ENCODE measurements around the gene KIAA0319L.
"Not testable (repeated sequence)": the region's sequence is repeated elsewhere in the genome, so short reads cannot be mapped to it uniquely, and the experiment has no call there.

Gene KIAA0319L

DNA sequence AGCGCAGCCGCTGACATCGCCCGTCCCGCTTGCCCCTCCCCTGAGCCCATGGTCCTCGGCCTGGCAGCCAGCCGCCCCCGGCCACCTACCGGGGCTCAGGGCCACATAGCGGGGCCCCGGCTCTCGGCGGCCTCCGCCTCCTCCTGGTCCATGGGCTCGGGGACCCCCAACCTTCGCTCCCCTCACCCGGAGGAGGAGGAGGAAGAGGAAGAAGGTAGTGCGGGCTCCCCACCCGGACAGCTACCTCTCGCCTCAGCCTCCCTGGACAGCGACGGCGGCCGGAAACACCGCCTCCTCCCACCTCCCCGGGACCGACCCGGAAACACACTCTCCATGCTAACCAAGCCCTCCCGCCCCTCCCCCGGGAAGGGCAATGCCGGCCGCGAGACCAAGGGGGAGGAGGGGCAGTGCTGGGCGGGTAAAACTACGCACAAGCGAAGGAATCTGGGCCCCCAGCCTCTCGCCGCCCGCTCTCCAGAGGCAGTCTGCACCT is at the start of gene KIAA0319L:
KIAA0319L (minus strand) TSS at position 286 of the 493 bp plus-strand sequence. CDS start 2,912 bp downstream, outside the sequence.
- DNase-seq = no peak

DNA sequence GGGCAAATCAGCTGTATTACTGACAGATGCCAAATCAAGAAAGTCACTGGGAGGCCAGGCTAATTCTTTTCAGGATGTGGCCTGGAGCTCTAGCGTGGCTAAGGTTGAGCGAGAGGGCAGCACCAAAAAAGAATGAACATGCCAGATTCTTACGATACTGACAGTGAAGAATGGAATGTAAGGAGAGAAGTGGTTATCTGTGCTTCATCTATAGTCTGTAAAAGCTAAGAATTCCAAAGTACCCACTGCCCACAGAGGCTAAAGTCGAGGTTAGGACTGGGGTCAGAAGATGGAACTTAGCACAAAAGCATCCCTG is 48.6 kb upstream of the KIAA0319L start:
- DNase-seq = no peak

DNA sequence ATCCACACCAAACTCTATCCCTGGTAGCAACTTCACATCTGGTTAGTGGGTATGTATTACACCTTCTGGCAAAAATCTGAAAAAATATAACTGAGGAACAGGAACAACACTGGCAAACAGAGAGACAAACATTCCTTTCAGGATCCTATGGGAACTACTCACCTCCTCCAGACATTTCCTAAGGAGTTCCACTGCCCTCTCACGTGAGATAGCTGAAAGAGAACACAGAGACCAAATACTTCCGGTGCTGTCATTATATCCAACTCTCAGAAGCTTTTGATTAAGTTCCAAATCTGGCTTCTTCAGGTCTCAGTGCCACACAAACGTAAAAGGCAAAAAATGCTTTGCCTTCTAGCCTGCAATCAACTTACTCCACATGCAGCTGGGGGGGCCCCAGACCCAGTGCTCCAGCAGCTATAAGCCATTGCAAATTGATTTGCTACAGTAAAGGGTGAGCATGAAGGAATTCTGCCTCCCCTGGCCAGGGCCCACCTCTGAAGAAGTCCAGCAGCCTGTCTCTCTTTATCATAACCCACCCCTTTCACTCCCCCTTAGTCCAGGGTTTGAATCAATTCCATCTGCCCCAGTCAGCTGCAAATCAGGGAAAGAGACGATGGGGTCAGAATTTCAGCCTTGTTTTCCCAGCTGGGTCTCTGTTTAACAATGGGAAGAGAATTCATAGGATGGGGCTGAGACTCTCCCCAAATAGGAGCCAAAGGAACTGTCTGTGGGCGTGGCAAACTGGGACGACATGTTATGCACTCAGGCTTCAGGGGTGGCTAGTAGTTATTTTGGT is 48.1 kb upstream of the KIAA0319L start:
- no peak for DNase-seq

DNA sequence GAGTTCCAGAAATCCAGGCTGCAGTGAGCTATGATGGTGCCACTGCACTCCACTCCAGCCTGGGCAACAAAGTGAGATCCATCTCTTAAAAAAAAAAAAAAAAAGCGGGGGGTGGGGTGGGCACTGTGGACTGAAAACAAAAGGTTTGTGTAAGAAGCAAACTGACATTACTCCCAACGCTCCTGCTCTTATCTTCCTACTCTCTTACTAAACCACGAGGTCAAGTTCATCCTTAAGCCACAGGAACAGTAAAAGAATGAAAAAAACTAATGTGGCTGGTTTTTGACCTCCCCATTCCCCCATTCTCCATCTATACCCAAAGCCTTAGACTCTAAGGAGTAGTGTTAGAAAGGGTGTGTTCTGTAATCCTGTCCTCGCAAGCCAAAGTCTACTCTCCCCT is 46.7 kb upstream of the KIAA0319L start:
- no peak for DNase-seq

DNA sequence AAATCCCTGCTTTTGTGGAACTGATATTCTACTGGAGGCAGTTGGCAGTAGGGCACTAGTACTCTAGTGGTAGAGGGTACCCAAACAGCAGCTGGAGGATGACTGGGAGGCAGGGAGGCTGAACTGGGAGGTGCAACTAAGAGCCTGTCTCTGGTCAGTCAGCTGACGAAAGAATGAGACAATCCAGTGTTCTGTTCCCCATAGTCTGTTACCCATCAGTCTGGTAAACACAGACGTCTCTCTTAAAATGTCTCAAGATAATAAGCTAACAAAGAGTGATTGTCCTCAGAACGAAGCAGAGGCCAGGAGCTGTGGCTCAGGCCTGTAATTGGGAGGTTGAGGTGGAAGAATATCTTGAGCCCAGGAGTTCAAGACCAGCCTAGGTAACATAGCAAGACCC is 46.3 kb upstream of the KIAA0319L start:
- DNase-seq = no peak

DNA sequence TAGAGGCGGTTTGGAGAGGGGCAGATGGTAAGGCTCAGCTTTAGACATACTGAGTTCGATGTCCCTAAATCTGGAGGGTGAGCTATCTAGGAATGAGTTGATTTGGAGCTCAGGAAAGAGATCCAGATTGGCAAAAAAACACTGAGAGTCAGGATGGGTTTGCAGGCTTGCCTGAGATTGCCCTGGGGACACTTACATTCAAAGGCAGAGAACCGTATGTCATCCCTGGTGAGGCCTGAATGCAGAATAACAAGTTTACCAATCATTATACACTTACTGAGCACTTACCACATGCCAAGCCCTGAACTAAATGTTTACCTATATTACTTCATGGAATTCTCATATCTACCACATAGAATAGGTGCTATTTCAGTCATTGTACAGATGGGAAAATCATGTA is 43.4 kb upstream of the KIAA0319L start:
- no peak for DNase-seq

DNA sequence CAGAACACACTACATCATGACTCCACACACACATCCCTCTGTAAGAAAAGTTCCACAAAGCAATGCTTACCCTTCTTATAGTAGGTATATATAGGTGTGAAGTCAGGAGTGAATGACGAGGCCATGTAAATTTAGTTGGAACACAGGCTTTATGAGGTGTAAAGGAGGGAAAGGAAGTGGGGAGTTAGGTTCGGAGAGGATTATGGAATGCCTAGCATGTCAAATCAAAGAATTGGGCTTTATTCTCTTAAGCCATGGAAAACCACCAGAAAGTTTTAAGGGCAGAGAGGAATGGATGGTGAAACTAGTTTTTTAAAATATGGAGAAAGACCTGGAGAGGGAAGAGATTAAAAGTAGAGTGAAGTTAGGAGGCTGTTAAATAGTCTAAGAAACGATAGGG is 42.2 kb upstream of the KIAA0319L start:
- no peak for DNase-seq

DNA sequence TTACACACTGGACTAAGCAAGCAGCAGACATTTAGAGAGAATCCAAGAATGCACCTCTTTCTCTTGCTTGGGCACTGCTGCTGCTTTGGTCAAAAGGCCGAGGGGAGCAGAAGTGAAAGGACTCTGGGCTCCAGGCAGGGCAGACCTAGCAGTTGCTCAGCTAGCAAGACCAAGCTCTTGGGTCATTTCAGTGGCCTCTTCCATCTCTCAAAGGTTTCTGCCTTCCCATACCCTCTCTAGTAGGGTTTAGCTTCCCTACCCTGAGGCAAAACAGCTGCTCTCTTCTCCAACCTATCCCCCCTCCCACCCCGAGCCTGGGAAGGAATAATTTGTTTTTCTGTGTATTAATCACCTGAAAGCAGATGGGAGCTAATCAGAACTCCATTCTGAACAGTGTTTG is 41.7 kb upstream of the KIAA0319L start:
- DNase-seq = no peak

DNA sequence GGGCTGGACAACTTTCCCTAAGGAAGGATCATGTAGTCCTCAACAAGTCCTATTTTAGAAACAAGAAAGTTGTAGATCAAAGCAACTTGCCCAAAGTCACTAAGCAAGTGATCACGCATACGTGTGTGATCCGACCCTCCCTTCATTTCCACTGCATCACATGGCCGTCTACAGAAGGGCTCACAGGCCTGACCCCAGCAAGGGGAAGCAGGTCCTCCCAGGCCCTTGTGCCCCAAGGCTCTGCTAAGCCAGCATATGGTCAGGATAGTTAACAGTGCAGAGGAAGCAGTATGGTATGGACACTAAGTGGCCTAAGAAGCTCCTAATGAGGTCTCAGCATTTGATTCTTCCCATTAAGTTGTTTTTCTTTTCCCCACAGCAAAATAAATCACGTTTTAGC is 40.7 kb upstream of the KIAA0319L start:
- no peak for DNase-seq

DNA sequence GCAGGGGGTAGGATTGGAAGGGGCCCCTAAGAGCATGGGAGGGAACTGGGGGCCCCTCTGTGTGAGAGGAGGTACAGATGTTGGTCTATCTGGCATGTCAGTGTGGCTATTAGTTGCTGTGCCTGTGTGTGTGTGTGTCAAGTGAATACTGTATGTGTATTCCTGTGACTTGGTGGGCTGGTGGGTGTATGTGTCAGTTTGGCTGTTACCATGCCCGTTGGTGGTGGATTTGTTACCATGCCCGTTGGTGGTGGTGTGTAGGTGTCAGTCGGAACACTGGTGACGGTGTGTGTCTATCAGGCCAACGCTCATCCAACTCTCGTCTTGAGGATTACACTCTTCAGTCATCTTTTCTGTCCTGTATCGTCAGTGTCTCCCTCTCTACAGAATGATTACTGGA is 38.5 kb upstream of the KIAA0319L start:
- no peak for DNase-seq

DNA sequence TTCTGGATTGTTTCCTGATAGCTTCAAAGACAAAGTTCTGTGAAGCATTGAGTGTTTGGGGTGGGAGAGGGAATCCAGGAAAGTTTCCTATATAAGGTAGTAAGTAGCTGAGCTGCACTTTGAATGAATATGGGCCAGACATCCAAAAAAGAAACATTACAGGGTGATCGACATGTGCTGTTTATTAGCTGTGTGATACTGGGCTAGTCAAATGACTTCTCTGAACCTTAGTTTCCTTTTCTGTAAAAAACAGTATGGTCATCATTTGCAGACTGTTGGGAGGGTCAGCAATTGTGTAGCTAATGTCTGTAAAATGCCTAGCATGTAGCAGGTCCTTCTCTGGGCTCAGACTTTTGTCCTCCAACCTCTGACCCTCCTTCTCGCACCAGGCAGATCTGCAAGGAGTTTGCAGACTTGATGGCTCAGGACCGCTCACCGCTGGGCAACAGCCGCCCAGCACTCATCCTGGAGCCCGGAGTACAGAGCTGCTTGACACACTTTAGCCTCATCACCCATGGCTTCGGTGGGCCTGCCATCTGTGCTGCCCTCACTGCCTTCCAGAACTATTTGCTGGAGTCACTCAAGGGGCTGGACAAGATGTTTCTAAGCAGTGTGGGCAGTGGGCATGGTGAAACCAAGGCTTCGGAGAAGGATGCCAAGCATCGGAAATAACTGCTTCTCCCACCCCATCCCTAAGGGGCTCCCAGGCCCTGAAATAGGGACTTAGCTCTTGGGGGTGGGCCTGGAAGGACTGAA is 37.0 kb upstream of the KIAA0319L start:
- no peak for DNase-seq

DNA sequence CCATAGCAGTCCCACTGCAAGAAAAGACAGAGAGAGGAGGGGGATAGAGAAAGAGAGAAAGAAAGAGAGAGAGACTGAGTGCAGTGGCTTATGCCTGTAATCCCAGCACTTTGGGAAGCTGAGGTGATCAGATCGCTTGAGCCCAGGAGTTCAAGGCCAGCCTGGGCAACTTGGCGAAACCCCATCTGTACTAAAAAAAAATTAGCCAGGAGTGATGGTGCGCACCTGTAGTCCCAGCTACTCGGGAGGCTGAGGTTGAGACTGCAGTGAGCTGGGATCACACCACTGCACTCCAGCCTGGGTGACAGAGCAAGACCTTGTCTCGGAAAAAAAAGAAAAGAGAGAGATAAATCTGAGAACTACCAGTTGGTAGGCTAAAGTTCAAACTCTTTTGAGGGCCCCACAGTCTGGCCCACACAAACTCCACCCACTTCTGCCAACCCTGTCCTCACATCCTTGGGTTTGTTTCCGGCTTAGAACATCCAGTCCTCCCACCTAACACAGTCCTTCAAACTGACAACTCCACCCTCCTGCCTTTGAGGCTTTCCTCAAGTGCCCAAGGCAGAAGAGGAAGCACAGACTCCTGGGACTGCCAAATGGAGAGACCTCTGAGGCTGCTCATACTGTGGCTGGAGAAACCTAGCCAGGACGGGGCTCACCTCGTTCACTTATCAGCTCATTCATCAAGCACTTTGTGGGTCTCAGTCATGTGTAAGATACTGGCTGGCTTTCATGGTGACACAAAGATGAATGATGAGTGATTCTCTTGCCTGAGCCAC is 36.0 kb upstream of the KIAA0319L start:
- no peak for DNase-seq

DNA sequence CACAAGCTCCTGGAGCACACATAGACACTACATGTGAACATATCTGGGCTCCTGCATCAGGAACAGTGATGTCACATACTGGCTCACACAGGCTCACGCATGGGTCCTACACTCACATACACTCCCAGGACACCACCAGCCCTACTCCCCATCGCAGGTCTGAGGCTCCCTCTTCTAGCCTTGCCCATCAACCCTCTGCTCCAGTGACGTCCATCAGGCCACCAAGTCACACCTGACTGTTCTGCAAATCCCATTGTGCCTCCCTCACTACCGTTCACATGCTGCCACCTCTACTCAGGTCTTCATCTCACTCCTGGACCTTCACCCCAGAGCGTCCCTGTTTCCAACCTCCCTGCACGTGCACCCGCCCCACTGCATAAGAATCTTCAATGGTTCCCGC is 34.0 kb upstream of the KIAA0319L start:
- no peak for DNase-seq

DNA sequence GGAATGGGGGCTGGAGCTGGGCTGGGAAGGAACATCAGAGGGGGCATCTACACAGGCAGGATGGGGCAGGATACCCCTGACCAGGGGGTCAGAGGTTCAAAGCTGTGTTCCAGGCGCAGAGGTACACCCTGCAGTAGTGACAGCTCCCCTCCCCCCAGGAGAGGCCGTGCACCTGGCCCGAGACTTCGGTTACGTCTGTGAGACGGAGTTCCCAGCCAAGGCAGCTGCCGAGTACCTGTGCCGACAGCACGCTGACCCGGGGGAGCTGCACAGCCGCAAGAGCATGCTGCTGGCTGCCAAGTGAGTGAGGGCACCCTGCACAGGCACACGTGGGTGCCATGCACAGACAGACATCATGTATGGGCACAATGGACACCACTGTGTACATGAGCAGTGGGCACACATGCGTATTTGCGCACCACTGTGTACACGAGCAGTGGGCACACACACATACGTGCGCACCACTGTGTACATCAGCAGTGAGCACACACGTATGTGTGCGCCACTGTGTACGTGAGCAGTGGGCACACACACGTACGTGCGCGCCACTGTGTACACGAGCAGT is 33.4 kb upstream of the KIAA0319L start:
- no peak for DNase-seq

DNA sequence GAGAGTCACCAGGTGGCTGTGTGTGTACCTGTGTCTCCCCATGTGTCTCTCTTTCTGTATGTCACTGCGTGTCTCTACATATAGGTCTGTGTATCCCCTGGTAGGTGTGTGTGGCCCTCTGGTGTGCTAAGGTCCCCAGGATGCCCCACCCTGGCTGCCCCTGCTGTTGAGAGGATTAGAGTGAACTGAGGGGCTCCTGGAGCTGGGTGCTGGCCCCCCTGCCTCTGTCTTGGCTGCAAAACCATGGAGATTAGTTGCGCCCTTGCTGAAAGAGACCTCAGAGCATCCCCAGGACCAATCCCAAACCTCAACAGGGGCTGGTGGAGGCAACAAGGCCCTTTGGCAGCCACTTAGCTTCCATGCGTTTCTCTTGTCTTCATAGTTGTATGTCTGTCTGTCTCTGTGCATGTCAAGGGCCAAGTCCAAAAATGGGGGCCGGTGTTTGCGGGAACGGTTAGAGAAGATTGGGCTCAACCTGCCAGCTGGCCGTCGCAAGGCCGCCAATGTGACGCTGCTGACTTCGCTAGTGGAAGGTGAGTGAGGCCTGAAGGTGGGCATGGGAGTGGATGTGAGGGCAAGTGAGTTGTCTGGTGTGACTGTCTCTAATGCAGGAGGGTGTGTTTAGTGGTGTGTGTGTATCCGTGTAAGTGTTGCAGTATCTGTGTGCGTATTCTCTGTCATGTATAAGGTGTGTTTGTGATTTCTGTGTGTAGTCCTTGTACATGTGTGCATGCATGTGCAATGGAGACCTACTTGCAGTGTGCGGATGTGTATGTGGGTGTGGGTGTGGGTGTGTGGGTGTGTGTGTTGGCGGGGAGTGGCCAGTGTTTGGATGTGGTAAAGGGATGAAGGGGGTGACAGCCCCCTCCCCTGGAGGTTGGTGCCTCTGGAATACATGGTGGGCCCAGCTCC is 32.6 kb upstream of the KIAA0319L start:
- DNase-seq = no peak

DNA sequence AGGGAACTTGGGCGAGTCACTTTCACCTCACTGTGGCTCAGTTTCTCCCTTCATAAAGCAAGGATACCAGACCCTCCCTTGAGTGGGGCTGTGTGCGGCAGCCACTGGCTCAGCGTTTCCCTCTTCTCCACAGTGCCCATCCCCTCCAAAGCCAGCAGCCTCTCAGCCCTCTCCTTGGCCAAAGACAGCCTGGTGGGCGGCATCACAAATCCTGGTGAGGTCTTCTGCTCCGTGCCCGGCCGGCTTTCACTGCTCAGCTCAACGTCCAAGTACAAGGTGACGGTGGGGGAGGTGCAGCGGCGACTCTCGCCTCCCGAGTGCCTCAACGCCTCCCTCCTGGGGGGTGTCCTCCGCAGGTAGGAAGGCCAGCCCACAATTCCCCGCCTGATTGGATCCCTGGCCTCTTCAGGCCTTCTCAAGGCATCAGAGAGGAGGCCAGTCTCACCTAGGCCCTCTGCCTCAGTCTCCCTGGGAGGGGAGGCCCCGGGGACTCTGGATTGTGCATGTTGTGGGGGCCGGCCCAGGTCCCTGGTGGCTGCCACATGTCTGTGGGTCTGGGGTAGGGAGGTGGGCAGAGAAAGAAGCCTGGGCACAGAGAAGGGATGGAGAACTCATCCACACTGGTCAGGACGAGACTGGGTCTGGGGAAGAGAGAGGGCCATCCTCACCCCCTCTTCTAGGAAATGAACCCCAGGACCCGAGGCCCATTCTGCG is 31.2 kb upstream of the KIAA0319L start:
- no peak for DNase-seq

DNA sequence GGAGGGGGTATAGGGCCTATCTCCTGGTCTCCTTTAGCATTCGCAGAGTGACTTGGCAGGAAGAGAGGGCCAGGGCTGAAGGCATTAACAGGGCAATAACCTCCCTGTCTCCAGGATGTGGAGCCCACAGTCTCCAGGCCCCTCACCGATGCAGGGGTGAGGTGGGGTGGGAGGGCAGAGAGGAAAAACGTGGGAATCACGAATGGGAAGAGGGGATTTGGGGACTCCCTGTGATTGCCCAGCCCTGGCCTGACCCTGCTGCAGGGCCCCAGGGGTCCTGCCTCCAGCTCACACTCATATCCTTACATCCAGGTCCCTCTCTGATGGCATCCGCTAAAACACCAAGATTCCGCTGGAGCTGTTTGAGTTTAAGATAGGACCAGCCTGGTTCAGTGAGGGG is 30.5 kb upstream of the KIAA0319L start:
- no peak for DNase-seq

DNA sequence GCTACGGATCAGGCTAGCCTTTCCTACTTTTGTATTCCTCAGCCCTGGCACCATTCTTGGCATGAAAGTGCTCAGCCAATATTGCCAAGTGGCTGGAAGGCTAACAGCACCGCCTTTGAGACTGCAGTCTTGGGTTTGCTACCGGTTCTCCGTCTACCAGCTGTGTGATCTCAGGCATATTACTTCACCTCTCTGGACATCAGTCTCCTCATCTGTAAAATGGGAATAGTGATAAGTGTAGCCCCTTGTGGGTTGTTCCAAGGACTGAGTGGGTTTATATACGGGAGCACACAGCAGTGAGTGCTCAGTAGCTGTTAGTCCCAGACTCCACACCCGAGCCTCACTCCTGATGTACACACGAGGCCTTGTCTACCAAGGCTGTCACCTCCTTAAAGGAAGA is 29.6 kb upstream of the KIAA0319L start:
- no peak for DNase-seq

DNA sequence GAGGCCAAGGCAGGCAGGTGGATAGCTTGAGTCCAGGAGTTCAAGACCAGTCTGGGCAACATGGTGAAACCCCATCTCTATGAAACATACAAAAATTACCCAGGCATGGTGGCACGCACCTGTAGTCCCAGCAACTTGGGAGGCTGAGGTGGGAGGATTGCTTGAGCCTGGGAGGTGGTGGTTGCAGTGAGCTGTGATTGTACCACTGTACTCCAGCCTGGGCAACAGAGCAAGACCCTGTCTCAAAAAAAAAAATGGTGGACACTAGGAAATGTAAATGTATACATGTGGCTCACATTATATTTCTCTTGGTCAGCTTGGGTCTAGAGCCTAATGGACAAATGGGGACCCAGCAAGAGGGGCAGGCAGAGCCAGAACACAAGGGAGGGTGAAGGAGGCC is 28.6 kb upstream of the KIAA0319L start:
- not testable (repeated sequence) for DNase-seq

DNA sequence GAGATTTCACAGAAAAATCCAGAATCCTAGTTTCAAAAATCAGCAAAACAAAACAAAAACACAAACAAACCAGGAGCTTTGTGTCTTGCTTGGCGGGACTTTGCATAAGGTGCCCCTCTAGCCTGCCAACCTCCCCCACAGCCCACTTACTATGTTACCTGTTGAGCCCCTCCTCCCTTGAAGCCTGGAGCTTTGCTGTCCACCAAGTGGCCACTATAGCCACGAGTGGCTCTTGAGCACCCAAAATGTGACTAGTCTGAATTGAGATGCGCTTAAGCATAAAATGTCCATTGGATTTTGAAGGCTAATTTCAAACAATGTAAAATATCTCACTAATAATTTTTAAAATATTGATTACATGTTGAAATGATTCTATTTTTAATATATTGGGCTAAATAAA is 28.1 kb upstream of the KIAA0319L start:
- DNase-seq = no peak

DNA sequence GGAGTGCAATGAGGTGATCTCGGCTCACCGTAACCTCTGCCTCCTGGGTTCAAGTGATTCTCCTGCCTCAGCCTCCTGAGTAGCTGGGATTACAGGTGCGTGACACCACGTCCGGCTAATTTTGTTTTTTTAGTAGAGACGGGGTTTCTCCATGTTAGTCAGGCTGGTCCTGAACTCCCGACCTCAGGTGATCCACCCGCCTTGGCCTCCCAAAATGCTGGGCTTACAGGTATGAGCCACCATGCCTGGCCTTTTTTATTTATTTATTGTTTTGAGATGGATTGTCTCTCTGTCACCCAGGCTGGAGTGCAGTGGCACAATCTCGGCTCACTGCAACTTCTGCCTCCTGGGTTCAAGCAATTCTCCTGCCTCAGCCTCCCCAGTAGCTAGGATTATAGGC is 24.4 kb upstream of the KIAA0319L start:
- DNase-seq = not testable (repeated sequence)

Measured in left hindlimb (tissue), 1 donor.